Measurements from ENCODE around the gene LRRC56. TPM values are rescaled to one million over a fixed set of nuclear protein-coding genes. Genes with fewer than 3 reads are reported as not detected.
"Not testable (repeated sequence)": the region's sequence is repeated elsewhere in the genome, so short reads cannot be mapped to it uniquely, and the experiment has no call there.

Gene LRRC56
- total RNA-seq, 1 donor from 2014 or later, result 0.69 TPM

- no peak for DNase-seq
Observed at GRCh38 chr11:559020-559620, 21.8 kb downstream of the LRRC56 start.

GRCh38 chr11:559712-560304, 22.5 kb downstream of the LRRC56 start:
- DNase-seq, result no peak

DNA sequence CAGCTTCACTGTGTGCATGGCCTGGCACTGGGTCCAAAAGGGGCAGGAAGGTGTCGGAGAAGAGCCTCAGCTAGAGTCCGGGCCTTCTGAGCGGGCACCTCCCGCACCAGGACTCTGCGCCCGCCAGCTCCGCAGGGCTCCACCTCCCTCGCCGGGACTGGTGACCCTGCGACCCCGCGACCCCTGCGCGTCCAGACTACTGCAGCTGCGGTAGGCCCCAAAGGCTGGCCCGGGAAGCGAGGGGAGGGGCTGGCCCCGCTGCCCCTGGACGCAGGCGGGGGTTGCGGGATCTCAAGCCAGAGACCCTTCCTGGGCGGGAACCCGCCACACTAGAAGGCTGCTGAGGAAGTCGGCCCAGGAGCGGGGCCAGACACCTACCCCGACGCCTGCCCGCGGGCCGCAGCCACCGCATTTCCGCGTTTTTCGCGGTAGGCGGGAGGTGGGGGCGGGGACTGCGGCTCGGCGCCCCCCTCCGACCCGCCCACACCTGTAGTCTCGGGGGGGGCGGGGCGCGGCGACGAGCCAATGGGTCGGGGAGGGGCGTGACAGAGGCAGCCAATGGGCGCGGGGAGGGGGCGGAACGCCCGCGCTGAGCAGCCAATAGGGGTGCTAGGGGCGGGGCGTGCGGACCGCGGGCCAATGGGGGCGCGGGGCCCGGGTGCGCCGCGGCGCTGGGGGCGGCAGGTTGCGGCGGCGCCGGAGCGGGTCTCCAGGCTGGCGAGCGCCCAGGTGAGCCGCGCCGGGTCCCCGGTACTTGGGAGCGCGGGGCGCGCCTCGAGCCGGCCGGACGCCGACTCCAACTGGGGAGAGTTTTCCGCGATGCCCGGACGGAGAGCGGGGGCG, 23.2 kb downstream of the LRRC56 start, which contains the start of the genes LMNTD2 and RASSF7:
LMNTD2 (minus strand) TSS at position 434 of the 843 bp plus-strand sequence; CDS start at position 412, 22 bp downstream.
RASSF7 (plus strand) TSS at position 666 of the 843 bp plus-strand sequence. CDS start 799 bp downstream, outside the sequence.
- DNase-seq, result peak; percentile 59

- no peak for DNase-seq
Observed at GRCh38 chr11:561148-562003, 24.0 kb downstream of the LRRC56 start.

DNA sequence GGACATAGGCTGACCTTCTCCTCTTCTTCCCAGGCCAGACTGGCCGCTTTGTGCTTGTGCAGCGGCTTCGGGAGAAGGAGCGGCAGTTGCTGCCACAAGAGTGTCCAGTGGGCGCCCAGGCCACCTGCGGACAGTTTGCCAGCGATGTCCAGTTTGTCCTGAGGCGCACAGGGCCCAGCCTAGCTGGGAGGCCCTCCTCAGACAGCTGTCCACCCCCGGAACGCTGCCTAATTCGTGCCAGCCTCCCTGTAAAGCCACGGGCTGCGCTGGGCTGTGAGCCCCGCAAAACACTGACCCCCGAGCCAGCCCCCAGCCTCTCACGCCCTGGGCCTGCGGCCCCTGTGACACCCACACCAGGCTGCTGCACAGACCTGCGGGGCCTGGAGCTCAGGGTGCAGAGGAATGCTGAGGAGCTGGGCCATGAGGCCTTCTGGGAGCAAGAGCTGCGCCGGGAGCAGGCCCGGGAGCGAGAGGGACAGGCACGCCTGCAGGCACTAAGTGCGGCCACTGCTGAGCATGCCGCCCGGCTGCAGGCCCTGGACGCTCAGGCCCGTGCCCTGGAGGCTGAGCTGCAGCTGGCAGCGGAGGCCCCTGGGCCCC, 24.8 kb downstream of the LRRC56 start:
- no peak for DNase-seq

- no peak for DNase-seq
Observed at GRCh38 chr11:563066-563811, 25.9 kb downstream of the LRRC56 start.

DNA sequence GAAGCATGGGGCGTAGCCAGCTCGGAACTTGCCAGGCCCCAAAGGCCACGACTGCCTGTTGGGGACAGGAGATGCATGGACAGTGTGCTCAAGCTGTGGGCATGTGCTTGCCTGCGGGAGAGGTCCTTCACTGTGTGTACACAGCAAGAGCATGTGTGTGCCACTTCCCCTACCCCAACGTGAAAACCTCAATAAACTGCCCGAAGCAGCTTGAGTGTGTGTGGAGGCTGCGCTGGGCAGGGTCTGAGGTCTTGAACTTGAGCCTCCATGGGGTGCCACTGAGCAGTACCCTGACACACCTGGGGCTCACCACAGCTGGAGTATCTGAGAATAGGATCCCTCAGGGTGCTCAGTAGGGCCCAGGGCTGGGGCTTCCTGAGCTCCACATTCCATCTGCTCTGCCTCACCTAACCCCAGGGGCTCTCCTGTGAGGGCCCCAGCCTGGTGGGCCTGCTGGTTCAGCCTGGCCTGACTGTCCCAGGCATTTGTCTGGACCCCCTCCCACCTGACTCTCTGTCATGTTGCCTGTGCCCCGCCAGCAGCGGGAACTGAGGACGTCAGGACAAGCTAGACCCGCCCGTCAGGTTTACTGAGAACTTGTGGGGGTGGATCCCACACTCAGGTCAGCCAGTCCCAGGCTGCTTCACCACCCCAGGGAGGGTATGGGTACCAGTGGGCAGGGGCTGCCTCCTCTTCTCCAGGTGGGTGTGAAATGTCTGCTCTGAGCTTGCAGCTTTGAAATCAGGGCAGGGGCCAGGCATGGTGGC, 26.7 kb downstream of the LRRC56 start:
- no peak for DNase-seq

DNA sequence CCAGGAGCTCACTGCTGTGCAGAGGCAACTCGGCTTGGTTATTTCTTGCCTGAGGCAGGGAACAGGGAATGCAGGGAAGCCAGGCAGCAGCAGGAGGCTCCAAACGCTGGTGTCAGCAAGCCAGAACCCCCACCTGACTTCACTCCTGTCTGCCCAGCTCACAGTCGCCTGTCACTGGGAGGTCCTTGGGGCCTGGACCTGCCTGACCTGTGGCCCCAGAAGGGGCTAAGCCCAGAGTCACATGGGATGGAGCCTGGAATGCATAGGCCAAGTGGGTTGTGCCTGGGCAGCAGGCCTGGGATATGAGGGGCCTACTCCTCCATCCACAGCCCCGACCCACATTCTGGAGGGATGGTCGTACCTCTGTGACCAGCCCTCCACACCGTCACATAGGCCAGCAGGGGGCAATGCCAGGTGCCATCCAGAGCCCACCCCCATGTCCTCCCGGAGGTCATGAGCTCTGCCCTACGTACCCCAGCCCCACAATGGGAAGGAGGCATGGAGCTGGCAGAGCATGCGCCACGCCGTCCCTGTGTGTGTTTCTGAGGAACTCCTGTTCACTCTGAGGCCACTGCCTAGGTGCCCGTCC, 28.7 kb downstream of the LRRC56 start:
- DNase-seq, result no peak

GRCh38 chr11:567011-567628, 29.8 kb downstream of the LRRC56 start:
- DNase-seq, result no peak

DNA sequence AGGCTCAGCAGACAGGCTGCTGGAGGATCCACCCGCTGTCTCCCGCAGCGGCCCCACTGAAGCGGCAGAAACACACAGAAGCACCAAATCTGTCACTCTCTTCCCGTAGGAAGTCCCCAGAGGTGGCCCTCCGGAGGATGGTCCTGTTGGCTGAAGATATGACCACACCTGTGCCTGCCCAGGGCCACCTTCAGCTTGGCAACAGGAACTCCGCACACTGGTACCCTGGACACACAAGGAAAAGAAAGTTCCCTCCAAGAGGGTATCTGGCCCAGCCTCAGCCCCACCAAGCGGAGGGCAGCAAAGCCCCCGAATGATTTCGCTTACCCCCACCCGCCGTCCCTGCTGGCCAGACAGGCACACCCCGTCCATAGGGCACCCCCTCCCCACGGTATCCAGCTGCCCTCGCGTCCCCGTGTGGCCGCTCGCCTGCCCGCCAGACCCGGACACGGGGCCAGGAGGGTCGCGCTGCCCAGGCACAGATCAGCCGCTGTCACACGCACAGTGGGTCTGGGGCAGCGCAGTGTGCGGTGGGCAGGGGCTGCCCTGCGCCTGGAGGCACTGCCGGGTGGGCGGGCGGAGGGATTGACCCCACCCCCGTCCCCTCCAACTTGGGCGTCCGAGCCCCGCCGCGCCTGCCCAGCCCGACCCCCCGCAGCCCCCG, 30.4 kb downstream of the LRRC56 start:
- no peak for DNase-seq

DNA sequence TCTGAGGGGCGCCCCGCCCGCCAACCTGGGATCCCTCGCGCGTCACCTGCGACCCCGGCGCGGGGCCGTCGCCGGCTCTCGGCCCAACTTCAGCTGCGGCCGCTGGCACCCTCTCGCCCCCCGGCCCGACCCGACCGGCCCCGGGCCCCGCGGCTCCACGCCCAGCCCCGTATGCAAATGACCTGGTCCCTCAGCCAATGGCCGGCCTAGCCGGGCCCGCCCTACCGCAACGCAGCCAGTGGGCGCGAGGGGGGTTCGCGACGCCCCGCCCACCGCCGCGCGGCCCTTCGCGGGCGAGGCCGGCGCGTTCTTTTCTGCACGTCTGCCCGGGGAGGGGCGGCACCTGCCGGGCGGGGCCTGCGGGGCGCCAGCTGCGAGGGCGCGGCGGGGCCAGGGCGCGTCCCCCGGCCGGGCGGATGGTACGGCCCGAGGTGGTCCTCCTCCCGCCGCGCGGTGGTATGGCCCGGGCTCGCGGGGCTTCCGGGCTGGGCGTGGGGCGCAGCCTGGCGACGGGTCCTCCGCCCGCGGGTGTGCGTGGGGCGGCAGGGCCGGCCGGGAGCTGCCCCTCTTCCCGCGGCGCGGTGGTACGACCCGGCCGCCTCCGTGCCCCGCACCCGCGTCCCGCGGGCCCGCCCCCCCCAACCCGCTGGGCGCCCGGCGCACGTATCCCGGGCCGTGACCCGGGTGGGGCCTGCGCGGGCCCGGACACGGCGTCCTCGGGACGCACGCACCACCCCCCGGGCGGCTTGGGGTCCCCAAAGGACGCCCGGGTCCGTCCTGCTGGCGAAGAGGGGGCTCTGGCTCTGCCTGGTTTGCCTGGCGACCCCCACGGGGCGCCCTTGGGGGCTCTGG, 31.2 kb downstream of the LRRC56 start:
- peak; percentile 80 for DNase-seq

DNA sequence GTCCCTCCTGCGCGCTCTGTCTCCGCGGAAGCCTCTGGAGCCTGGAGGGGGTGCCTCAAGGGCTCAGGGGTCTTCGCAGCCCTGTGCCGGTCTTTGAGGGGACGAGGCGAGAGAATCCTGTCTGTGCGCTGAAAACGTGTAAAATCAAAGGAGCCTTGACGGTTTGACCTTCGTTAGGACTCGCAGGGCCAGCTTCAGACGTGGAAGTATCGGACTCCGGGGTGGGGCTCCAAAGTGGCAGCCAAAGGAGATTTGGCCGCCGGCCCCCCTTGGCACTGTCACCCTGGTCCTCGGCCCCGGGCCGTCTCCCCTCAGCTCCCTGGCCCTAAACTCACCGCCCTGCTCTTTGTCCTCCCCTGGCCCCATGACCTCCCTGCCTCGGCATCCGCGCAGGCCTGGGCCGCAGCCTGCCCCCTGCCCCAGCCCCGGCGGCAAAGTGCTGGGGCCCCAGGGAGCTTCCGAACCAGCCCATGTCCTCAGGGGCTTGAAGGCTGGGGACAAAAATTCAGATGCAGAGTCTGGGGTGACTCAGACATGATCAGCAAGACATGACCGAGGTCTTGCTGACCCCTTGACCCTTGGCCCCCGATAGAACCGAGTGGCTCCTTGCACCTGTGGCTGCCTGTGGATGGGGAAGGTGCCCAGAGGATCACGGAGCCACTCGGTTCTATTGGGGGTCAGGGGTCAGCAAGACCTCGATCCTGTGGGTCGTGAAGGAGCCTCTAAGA, 32.0 kb downstream of the LRRC56 start:
- no peak for DNase-seq

- DNase-seq, result no peak
Observed at GRCh38 chr11:571802-572185, 34.5 kb downstream of the LRRC56 start.

GRCh38 chr11:573146-573759, 35.9 kb downstream of the LRRC56 start:
- no peak for DNase-seq

GRCh38 chr11:574031-574570, 36.8 kb downstream of the LRRC56 start:
- DNase-seq, result not testable (repeated sequence)

GRCh38 chr11:574632-575312, 37.4 kb downstream of the LRRC56 start:
- DNase-seq, result no peak

Measured in skin of body (tissue), 2 donors.